ENCODE measurements around the gene TMEM151B. TPM values are rescaled to one million over a fixed set of nuclear protein-coding genes. Genes with fewer than 3 reads are reported as not detected.

TMEM151B gene
- total RNA-seq, 4 donors from 2014 or later: 0.11 TPM; not detected in 3

GRCh38 chr6:44278315-44278714 lies 8.1 kb downstream of the TMEM151B start:
- intact Hi-C loops (cut with DNase I; ENCODE audit: low total_unique reads) (no loop called here), in situ Hi-C loops (cut with MboI; ENCODE audit: low sequenced_read_pairs in 4 of 4) (no loop called here)
- no peak for ATAC-seq

GRCh38 chr6:44278774-44279697 lies 8.8 kb downstream of the TMEM151B start:
- in situ Hi-C loops (cut with MboI; ENCODE audit: low sequenced_read_pairs in 4 of 4): no loop called here

More at GRCh38 chr6:44278315-44278714, 8.1 kb downstream of the TMEM151B start:
- Histone ChIP-seq H3K36me3 (no peaks in the 10 kb centered on the region), H3K27me3 (peaks cover 7 to 25% (median 10%) of the 10 kb centered on the region in 3 donors), H3K4me1 (no peaks in the 10 kb centered on the region), H3K9me3 (no peaks in the 10 kb centered on the region), H3K4me3 (no peak overlapping the region), H3K27ac (no peak overlapping the region)
- TF ChIP-seq CTCF (IDR thresholded peaks at IDR 0.05 in 4 of 5, conservative IDR thresholded peaks at IDR 0.05 in 1 of 5) (no peak), POLR2A (IDR thresholded peaks at IDR 0.05) (no peak)
- no peak for DNase-seq

GRCh38 chr6:44284121-44284520 lies 13.9 kb downstream of the TMEM151B start:
- no peaks in the 10 kb centered on the region for H3K9me3 ChIP-seq
- intact Hi-C loops (cut with DNase I; ENCODE audit: low total_unique reads) (no loop called here), in situ Hi-C loops (cut with MboI; ENCODE audit: low sequenced_read_pairs in 4 of 4) (no loop called here)
- no peak for DNase-seq
- TF ChIP-seq POLR2A (IDR thresholded peaks at IDR 0.05): no peak
- no peak for TF ChIP-seq CTCF (IDR thresholded peaks at IDR 0.05 in 4 of 5, conservative IDR thresholded peaks at IDR 0.05 in 1 of 5)
- no peak overlapping the region for H3K4me3 ChIP-seq
- H3K4me1 ChIP-seq: no peaks in the 10 kb centered on the region
- ATAC-seq: no peak
- H3K27ac ChIP-seq: no peak overlapping the region
- no peaks in the 10 kb centered on the region for H3K36me3 ChIP-seq
- peaks cover 4 to 12% (median 4%) of the 10 kb centered on the region in 3 donors for H3K27me3 ChIP-seq

More at GRCh38 chr6:44278774-44279697, 8.8 kb downstream of the TMEM151B start:
- Histone ChIP-seq H3K9me3 (no peaks in the 10 kb centered on the region), H3K4me1 (no peaks in the 10 kb centered on the region), H3K27me3 (peaks cover 7 to 20% (median 10%) of the 10 kb centered on the region in 3 donors), H3K27ac (no peak overlapping the region), H3K36me3 (no peaks in the 10 kb centered on the region), H3K4me3 (no peak overlapping the region)
- DNase-seq: no peak
- intact Hi-C loops (cut with DNase I; ENCODE audit: low total_unique reads): no loop called here
- no peak for ATAC-seq
- TF ChIP-seq POLR2A (IDR thresholded peaks at IDR 0.05): no peak
- TF ChIP-seq CTCF (IDR thresholded peaks at IDR 0.05 in 4 of 5, conservative IDR thresholded peaks at IDR 0.05 in 1 of 5): no peak

- no peak for TF ChIP-seq CTCF (IDR thresholded peaks at IDR 0.05 in 4 of 5, conservative IDR thresholded peaks at IDR 0.05 in 1 of 5)
- no peak for TF ChIP-seq POLR2A (IDR thresholded peaks at IDR 0.05)
- Histone ChIP-seq H3K27me3 (peaks cover 9 to 17% (median 9%) of the 10 kb centered on the region in 3 donors), H3K4me3 (no peak overlapping the region), H3K4me1 (no peaks in the 10 kb centered on the region), H3K36me3 (no peaks in the 10 kb centered on the region), H3K27ac (no peak overlapping the region), H3K9me3 (no peaks in the 10 kb centered on the region)
- ATAC-seq (no peak), DNase-seq (no peak)
- intact Hi-C loops (cut with DNase I; ENCODE audit: low total_unique reads) (no loop called here), in situ Hi-C loops (cut with MboI; ENCODE audit: low sequenced_read_pairs in 4 of 4) (no loop called here)
Measured at GRCh38 chr6:44284867-44285266, 14.6 kb downstream of the TMEM151B start.
